Ovary (tissue), 9 donors: ENCODE measurements around the gene ZNF556. TPM values are rescaled to one million over a fixed set of nuclear protein-coding genes. Genes with fewer than 3 reads are reported as not detected.
"Not testable (repeated sequence)": the region's sequence is repeated elsewhere in the genome, so short reads cannot be mapped to it uniquely, and the experiment has no call there.

Experiments used
- DNase-seq, 5 donors: peaks; one replicate each; pipeline ENCODE4 v3.0.0-alpha.2; 2019 to 2020
- H3K27ac ChIP-seq, 2 donors: fragments of 200-600 bp; one replicate each; pipeline versions ENCODE4 v1.5.1 to v1.8.0; 2019 to 2022
- H3K27me3 ChIP-seq: fragments of 200-600 bp; one replicate; pipeline ENCODE4 v1.8.0; 2022
- H3K36me3 ChIP-seq: fragments of 200-600 bp; sonication (generic); one replicate; pipeline ENCODE4 v1.5.1; 2019
- H3K4me1 ChIP-seq: one replicate; pipeline ENCODE4 v1.8.1; 2013; ENCODE audit warnings: mild to moderate bottlenecking, moderate library complexity; ENCODE audit not compliant: insufficient read depth
- H3K4me3 ChIP-seq: fragments of 200-600 bp; sonication (generic); one replicate; pipeline ENCODE4 v1.5.1; 2017
- H3K9me3 ChIP-seq, 2 donors: fragments of 200-600 bp in 1 of 2; sonication (generic) in 1 of 2; one replicate each; pipeline versions ENCODE4 v1.5.1 to v1.8.1; 2013 to 2019; ENCODE audit warnings: mild to moderate bottlenecking in 1 of 2, moderate library complexity in 1 of 2
- CTCF ChIP-seq, 3 donors: fragments of 450-650 bp in 2 of 3; fragments of 200-600 bp in 1 of 3; IDR thresholded peaks; one replicate each; pipeline versions ENCODE4 v1.5.1 to v1.8.0; 2016 to 2022; ENCODE audit warnings: antibody characterized with exemption in 3 of 3, mild to moderate bottlenecking in 1 of 3
- EP300 ChIP-seq: sonication (generic); formaldehyde crosslinking; IDR thresholded peaks from one replicate; pipeline ENCODE4 v1.6.1; 2017; ENCODE audit warnings: antibody characterized with exemption
- POLR2A ChIP-seq: fragments of 450-650 bp; IDR thresholded peaks from one replicate; pipeline ENCODE4 v1.6.1; 2017; ENCODE audit warnings: antibody characterized with exemption, mild to moderate bottlenecking, moderate library complexity
- WGBS, 3 donors: extraction: QIAGEN DNeasy Blood & Tissue Kit in 1 of 3; methylation state at CpG; one replicate each; pipeline versions ENCODE4 v1.1.5 to v1.1.7; 2013 to 2017; 5-methylcytosine and 5-hydroxymethylcytosine counted together
- intact Hi-C, 4 donors: fragments of 100-400 bp; cut with DNase I; formaldehyde crosslinking; loops; one replicate each; pipeline versions ENCODE4 v1.11.0 to v1.15.1; 2022 to 2023
- polyA plus RNA-seq, 2 donors: library from polyadenylated mRNA; stranded (reverse); fragments of 200-250 nt in 1 of 2; fragments of 350-450 nt in 1 of 2; fragmentation: Illumina TruSeq in 1 of 2; extraction: RNeasy Lipid Tissue Mini Kit (QIAGEN cat#74804) in 1 of 2; gene quantifications; one replicate each; pipeline ENCODE4 v1.2.3, GENCODE V29; 2013 to 2014
- total RNA-seq, 7 donors: library from RNA; depleted of rRNA in 2 of 7; stranded (reverse); fragments of >200 nt in 2 of 7; fragmentation: NEBNext Ultra II Directional in 3 of 7; extraction: Animal tissue kit (Norgen Biotek cat#: 25700) in 3 of 7; gene quantifications; one replicate each; pipeline versions ENCODE4 v1.1.0 to v1.2.4, GENCODE V29; 2016 to 2023
- donor health status: DM: no; HTN: no; CAD: no; lungs with moderate emphysema.
- donor health status: DM: no; HTN: no; CAD: no.
- donor health status: Bipolar disorder and iron deficiency.
- donor health status: DM: yes; HTN: yes; CAD: no.
- donor health status: DM: no; HTN: no; CAD: no.
- donor health status: DM: yes; HTN: yes; CAD: no.

The ZNF556 gene
- total and polyA plus RNA-seq, 9 donors: 2.8 to 9.0 (median 6.7) TPM

- H3K27ac ChIP-seq: peak overlapping the region in 1 of 2 donors; percentile 51
- H3K4me3 ChIP-seq: peak overlapping the region; percentile 20
- no peaks in the 10 kb centered on the region for H3K36me3 ChIP-seq
- WGBS, 3 donors: 41 to 55% (median 42%) methylated on average over 8 of the region's 8 CpGs
- intact Hi-C loops: loop anchor here in 1 of 4 donors (5.0 kb wide), 1 partner anchor 219 kb away; no protein-coding TSS in a partner anchor
- H3K4me1 ChIP-seq: peaks cover 14% of the 10 kb centered on the region
- no peaks in the 10 kb centered on the region for H3K9me3 ChIP-seq
- TF ChIP-seq POLR2A (no peak), CTCF (IDR thresholded peaks at IDR 0.05) (no peak), EP300 (no peak)
- H3K27me3 ChIP-seq: no peaks in the 10 kb centered on the region
- no peak for DNase-seq
These were observed 575 bp upstream of the ZNF556 start for GRCh38 chr19:2866495-2867024.

GRCh38 chr19:2869618-2870017 is 2.5 kb downstream of the ZNF556 start:
- no peaks in the 10 kb centered on the region for H3K27me3 ChIP-seq
- intact Hi-C loops: loop anchor here in 2 of 4 donors (5.0 to 10.0 kb wide), 2 partner anchors 215 to 222 kb away; no protein-coding TSS in a partner anchor
- no peak for DNase-seq
- no peaks in the 10 kb centered on the region for H3K9me3 ChIP-seq
- no peak overlapping the region for H3K27ac ChIP-seq
- WGBS, 3 donors: 80 to 91% (median 91%) methylated on average over 10 of the region's 10 CpGs
- no peak for TF ChIP-seq CTCF (IDR thresholded peaks at IDR 0.05)
- no peak for TF ChIP-seq EP300
- no peak for TF ChIP-seq POLR2A
- no peak overlapping the region for H3K4me3 ChIP-seq
- H3K36me3 ChIP-seq: no peaks in the 10 kb centered on the region
- H3K4me1 ChIP-seq: peaks cover 14% of the 10 kb centered on the region

- WGBS, 3 donors: 24 to 26% (median 25%) methylated on average over 11 of the region's 11 CpGs
- not testable (repeated sequence) for H3K27me3 ChIP-seq, H3K27ac ChIP-seq, H3K4me3 ChIP-seq, H3K36me3 ChIP-seq, H3K4me1 ChIP-seq, DNase-seq
- peaks cover 0 to 11% of the 10 kb centered on the region in 2 donors for H3K9me3 ChIP-seq
- intact Hi-C loops: loop anchor here in 1 of 4 donors (10.0 kb wide), 1 partner anchor 217 kb away; no protein-coding TSS in a partner anchor
- TF ChIP-seq CTCF (IDR thresholded peaks at IDR 0.05): peak in 1 of 3 donors; percentile 10
These were observed 5.0 kb downstream of the ZNF556 start for GRCh38 chr19:2872175-2872574.

- WGBS, 3 donors: 89 to 91% (median 90%) methylated on average over 32 of the region's 32 CpGs
- Histone ChIP-seq H3K27ac (no peak overlapping the region), H3K36me3 (no peaks in the 10 kb centered on the region), H3K9me3 (peaks cover 0 to 23% of the 10 kb centered on the region in 2 donors), H3K4me3 (no peak overlapping the region), H3K27me3 (no peaks in the 10 kb centered on the region), H3K4me1 (no peaks in the 10 kb centered on the region)
- intact Hi-C loops: loop anchor here in 1 of 4 donors (10.0 kb wide), 1 partner anchor 223 kb away; no protein-coding TSS in a partner anchor
- TF ChIP-seq EP300 (no peak), POLR2A (no peak), CTCF (IDR thresholded peaks at IDR 0.05) (no peak)
- no peak for DNase-seq
These were observed 10.5 kb downstream of the ZNF556 start for GRCh38 chr19:2877398-2878331.
